ENCODE data around the gene SKOR1.

The SKOR1 gene

GRCh38 chr15:67784856-67785430 is 40.4 kb upstream of the SKOR1 start:
- DNase-seq (ENCODE audit: low read depth), result no peak
- no peak overlapping the region for H3K4me3 ChIP-seq (ENCODE audit: low read depth, low read length)
- TF ChIP-seq, protein P1, sequence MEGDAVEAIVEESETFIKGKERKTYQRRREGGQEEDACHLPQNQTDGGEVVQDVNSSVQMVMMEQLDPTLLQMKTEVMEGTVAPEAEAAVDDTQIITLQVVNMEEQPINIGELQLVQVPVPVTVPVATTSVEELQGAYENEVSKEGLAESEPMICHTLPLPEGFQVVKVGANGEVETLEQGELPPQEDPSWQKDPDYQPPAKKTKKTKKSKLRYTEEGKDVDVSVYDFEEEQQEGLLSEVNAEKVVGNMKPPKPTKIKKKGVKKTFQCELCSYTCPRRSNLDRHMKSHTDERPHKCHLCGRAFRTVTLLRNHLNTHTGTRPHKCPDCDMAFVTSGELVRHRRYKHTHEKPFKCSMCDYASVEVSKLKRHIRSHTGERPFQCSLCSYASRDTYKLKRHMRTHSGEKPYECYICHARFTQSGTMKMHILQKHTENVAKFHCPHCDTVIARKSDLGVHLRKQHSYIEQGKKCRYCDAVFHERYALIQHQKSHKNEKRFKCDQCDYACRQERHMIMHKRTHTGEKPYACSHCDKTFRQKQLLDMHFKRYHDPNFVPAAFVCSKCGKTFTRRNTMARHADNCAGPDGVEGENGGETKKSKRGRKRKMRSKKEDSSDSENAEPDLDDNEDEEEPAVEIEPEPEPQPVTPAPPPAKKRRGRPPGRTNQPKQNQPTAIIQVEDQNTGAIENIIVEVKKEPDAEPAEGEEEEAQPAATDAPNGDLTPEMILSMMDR (conservative IDR thresholded peaks at IDR 0.05; ENCODE audit: low read depth, low read length), result no peak

DNA sequence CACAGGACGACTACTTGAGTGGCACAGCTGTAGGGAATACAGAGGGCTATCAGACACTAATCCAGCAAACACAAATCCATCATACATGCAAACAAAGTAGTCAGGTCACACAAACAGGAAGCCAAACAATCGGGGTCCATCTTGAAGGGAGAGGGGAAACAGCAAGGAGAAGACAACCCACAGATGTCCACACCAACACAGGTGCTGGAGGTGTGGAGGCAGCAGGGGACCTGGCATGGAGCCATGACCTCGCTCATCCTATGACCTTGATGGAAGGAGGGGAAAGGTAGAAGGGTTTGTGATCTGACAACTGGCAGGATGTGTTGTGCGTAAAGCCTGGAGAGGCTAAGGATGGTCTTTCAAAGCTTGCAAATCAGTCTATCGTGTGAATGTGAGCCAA is 39.9 kb upstream of the SKOR1 start:
- TF ChIP-seq, protein P1 (conservative IDR thresholded peaks at IDR 0.05; ENCODE audit: low read depth, low read length), result no peak
- no peak overlapping the region for H3K4me3 ChIP-seq (ENCODE audit: low read depth, low read length)
- DNase-seq (ENCODE audit: low read depth), result no peak

GRCh38 chr15:67786646-67787045 is 38.7 kb upstream of the SKOR1 start:
- no peak overlapping the region for H3K4me3 ChIP-seq (ENCODE audit: low read depth, low read length)
- TF ChIP-seq, protein P1 (conservative IDR thresholded peaks at IDR 0.05; ENCODE audit: low read depth, low read length), result no peak
- no peak for DNase-seq (ENCODE audit: low read depth)

DNA sequence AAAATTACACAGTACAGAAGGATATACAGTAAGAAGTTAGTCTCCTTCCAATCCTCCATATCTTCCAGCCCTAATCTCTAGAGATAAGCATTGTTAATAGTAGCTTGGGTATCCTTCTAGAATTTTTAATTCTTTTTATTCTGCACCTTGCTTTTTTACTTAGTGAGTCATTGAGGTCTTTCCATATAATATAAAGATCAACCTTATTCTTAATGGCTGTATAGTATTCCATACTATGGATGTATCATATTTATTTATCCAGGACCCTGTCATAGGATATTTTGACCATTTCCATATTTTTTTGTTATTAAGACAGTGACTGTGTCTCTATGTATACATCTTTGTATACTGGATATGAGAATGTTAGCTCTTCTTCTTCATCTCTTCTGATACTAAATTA is 36.3 kb upstream of the SKOR1 start:
- H3K4me3 ChIP-seq (ENCODE audit: low read depth, low read length), result no peak overlapping the region
- no peak for DNase-seq (ENCODE audit: low read depth)
- TF ChIP-seq, protein P1 (conservative IDR thresholded peaks at IDR 0.05; ENCODE audit: low read depth, low read length), result no peak

DNA sequence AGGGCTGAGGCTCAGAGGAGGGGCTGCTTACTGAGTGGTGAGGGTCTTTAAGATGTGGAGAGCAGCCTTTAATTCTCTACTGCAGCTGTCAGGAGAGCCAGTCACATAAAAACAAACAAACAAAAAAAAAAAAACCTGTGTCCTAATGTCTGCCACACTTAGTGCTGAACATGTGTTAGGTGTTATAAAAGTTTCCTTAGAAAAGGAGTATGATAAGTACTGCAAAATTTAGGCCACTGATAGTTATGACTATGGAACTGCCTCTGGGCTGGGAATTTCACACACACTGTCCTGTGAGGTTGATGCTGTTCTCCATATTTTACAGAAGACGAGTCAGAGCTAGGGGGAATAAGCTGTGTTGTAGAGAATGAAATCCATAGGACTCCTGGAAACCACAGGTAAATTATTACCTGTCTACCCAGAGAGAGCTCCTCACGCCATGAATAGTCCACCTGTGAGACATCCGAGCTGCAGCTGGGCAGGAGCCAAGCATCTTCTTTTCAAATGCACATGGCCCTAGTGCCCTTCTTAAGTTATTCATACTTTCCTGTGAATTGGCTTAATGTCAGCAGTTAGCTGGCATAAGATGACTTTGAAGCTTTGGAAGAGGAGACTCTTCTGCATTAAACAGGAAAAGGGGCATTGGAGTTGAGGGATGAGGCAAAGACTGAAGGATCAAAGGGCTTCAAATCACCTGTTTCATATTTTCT is 34.5 kb upstream of the SKOR1 start:
- no peak overlapping the region for H3K4me3 ChIP-seq (ENCODE audit: low read depth, low read length)
- TF ChIP-seq, protein P1 (conservative IDR thresholded peaks at IDR 0.05; ENCODE audit: low read depth, low read length), result no peak
- no peak for DNase-seq (ENCODE audit: low read depth)

- TF ChIP-seq, protein P1 (conservative IDR thresholded peaks at IDR 0.05; ENCODE audit: low read depth, low read length), result no peak
- no peak overlapping the region for H3K4me3 ChIP-seq (ENCODE audit: low read depth, low read length)
- DNase-seq (ENCODE audit: low read depth), result no peak
These were observed 32.9 kb upstream of the SKOR1 start for GRCh38 chr15:67792250-67792942.
